ENCODE results near the gene KCNMA1.

GRCh38 chr10:76887223-76888010 lies 750.2 kb downstream of the KCNMA1 start:
- TF ChIP-seq POLR2AphosphoS5 (IDR thresholded peaks at IDR 0.05), result no peak
- TF ChIP-seq CTCF (IDR thresholded peaks at IDR 0.05), result no peak
